NCI-H2107 (cell line): ENCODE results near the gene ARAP1.

ENCODE experiments used
- DNase-seq: peaks from one replicate; lab custom pipeline; 2025; lab: John Stamatoyannopoulos, UW

Gene ARAP1

DNA sequence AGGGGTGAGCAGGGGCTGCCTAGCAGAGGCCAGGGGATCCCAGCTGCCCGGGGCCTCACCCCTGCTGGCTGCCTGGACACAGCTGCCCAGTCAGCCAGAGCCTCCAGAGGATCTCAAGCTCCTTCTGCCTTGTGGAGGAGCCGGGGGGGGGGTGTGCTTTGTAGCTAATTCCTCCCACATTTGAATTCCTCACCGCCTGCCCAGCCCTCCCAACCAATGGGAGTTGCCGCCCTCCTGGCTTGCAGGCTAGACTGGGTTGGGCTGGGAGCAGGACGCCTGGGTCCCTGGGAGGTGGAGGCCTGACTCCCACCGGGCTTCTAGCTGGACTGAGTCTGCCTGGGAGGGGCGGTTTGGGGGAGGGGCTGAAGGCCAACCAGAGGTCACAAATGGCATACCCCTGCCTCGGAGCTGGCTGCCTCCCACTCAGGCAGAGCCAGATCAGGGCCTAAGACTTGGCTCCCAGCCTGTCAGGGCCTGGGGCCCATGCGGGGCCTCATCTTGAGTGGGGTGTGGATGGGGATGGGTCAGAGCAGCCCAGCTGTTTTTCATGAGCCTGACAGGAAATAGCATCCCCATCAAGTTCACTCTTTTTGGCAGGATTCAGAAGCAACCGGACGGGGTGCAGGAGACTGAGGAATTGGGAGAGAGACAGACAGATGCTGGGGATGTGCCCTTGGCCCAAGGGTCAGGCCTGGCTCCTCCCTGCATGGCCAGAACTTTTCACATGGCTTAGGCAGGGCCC is 48.8 kb downstream of the ARAP1 start:
- no peak for DNase-seq

DNA sequence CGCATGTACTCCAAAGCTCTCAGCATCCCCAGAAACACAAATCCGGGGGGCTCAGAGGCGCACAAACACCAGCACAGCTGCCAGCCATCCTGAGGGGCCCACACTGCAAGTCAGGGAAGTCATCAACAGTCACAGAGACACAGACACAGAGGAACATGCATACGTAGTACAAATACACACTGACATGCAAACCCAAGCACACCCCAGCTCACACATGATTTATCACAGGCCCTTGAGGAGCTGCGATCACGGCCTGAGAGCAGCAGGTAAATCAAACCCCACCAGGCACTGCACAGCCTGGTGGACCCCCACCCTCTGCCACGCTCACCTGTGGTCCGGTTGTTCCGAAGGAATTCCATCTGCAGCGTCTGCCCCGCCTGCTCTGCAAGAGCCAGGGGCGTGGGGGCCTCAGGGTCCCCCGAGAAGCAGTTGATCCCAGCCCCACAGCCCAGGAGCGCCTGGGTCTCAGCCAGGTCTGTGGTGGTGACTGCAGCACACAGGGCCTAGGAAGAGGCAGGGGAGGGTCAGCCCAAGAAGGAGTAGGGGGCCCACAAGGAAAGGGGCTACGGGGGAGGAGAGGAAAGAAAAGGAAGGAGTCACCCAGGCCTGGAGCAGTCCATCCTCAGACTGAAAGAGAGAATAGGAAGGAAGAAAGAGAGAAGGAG is 49.5 kb downstream of the ARAP1 start:
- DNase-seq = no peak

DNA sequence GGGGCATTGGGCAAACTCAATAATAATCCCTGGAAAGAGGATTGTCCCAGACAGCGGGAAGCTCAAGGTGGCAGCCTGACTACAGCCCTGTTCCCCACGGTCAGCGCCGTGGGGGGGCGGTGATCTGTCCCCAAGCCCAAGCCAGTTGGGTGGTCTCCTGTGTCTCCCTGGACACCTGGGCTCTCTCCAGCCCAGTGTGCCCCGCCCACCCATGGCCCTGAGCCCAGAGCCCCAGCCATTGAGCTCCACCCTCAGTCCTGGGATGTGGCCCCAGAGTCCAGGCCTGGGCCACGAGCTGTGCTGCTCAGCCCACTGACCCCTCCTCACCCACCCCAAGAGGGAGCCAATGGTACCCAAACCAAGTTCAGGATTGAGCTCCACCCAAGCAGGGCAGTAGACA is 50.1 kb downstream of the ARAP1 start:
- DNase-seq = no peak

DNA sequence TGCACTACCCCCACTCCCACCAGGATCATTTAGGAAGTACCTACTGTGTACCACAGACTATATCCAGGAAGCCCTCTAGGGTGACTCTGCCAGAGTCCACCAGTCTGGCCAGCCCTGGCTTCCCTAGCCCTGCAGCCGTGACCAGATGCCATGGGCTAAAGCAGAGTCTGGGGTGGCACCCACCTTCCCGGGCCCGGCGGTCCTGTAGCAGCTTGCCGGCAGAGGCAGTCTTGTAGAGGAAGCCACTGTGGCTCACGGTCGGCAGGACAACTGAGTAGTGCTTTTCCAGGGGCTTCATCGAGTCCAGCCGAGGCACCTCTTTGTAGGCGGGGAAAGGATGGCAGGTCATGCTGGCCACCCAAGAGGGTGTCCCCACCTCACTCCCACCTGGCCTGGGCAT is 50.7 kb downstream of the ARAP1 start:
- DNase-seq = no peak

DNA sequence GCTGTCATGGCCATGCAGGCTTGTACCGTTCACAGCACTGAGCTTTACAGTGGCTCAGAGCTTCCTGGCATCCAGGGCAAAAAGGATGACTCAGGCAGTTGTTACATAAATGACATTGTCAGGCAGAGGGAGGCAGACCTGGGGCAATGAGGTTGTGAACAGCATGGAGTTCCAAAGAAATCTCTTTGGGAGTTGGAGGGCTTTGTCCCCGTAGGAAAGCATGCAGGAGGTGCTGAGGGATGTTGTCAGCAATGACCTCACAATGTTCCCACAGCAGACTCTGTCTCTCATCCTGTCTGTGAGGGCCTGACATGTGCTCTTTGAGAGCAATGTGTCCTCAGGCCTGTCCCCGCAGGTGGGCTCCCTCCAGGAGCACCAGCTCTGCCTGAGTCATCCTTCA is 52.1 kb downstream of the ARAP1 start:
- no peak for DNase-seq

DNA sequence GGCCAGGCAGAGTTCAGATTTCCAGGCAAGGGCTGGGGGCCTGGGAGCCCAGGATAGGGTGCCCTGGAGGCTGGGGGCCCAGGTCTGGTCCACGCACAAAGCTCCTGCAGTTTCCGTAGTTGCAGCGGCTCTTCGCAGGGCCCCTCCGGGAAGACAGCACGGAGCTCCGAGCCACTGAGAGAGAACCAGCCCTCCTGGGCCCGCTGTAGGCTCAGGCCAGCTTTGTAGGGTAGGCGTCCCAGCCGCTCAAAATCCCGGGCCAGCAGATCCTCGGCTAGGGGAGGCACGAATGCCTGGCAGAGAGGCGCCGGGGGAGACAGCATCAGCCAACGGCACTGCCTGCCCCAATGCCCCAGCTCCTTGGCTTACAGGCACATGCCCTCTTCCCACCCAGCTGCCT is 54.4 kb downstream of the ARAP1 start:
- DNase-seq = no peak

DNA sequence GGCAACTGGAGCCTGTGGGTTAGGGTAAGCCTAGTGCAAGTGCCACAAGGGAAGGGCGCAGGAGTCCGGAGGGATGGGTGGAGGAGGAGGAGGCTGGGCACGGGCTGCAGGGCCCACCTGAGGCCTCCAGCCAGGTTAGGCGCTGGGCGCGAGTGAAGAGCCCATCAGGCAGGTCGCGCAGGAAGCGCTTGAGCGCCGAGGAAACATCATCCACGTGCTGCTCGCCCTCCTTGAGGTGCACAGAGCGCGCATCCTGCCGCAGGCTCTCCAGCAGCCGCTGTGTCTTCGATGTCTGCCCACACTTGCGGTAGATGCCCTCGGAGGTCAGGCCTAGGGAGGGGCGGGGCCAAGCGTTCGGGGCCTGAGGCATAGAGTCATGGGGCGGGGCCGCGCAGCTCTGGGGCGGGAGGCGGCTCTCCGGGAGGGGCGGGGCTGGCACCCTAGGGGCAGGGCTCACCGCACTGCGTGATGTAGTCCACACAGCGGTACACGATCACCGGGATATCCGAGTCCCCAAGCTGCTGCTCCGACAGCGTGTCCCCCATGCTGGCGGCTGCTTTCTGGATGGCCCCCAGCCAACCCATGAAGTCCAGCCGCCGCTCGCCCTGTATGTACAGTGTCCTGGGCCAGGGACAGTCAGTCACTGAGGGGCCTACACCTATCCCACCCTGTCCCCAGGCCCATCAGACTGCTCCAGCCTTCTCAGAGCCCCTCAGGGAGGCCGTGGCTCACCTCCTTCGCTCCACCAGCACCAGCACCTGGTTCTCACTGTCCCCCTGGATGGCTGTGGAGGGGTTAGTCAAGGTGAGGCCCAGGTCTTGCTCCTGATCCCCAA is 55.1 kb downstream of the ARAP1 start:
- DNase-seq = no peak

DNA sequence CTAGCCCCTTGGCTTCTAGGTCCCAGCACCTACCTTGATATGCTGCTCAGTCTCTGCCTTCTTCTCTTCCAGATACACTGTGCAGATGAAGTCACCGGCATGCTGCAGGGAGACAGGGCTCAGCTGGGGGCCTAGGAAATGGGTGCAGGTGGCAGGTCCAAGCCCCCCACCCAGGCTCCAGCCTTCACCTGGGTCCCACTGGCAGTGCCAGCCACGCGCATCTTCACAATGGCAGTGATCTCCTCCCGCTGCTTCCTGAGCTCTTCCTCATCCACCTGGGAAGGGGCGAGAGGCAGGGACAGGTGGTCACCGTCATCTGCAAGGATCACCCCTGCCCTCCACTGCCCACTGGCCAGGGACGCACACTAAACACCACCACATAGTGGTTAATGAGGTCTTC is 56.9 kb downstream of the ARAP1 start:
- no peak for DNase-seq

DNA sequence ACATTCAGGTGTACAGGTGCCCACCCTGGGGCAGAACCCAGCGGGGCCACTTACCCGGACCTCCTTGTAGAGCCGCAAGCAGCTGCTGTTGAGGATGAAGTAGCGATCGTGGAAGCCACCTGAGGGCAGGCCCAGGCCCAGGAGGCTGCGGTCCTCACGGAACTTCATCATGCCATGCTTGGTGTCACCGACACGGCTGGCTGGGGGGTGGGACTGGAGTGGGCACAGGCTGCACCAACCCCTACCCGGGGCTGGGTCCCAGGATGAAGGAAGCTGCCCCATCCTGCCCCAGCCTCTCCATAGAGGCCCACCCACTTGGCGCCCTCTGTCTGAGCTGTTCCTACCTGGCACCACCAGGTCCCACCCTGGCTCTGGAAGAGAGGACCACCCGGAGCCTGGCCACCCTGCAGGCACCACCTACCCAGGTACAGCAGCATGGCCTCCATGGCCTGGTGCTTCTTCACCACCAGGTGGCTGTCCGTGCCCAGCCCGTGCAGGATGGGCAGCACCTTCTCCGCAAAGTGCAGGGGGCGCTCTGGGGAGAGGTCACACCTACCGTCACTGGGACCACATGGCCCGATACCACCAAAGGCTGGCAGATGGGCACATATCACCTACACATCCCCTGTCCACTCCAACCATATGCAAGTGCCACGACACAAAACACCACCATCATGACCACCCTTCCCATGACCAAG is 58.8 kb downstream of the ARAP1 start:
- no peak for DNase-seq

DNA sequence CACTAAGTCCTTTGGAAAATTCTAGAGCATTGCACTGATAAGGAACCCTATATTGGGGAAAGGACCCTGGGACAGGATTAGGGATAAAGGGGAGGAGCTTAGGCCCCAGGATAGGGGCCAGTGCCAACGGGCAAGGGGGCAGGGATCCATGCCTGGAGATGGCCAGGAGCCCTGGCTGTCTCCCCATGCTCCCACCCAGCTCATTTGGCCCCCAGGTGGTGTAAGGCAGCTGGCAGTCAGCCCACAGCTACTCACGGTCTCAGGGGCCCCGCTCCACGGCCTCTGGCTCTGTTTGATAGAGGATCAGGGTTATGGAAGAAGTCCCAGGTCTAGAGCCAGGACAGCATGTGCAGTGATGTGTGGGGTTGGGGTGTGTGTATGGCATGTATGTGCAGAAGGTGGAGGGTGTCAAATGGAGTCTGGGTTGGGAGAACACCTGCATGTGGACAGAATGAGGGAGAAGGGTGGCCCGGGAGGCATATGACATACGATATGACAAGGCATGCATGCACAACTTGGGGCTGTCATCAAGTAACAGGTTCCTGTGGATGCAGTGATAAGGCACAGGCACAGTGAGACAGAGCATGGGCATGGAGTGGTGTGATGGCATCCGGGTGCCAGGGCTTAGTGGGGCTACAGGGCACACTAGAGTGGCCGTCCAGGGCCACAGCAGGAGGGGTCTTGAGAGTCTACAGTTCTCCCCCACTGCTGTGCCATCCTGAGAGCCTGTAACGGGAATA is 59.5 kb downstream of the ARAP1 start:
- no peak for DNase-seq

DNA sequence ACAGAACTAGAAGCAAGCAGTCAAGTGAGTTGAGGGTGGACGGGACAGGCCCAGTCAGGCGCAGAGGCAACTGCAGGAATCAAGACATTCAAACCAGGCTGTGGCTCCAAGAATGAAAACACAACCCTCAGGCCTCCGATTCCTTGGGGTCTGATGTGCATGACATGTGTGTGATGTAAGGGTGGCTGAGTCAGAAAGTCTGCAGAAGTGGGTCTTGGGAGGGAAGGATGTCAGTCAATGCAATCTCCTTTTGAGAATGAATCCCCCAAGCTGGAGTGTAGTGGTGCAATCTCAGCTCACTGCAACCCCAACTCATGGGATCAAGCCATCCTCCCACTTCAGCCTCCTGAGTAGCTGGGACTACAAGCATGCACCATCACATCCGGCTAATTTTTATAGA is 62.0 kb downstream of the ARAP1 start:
- DNase-seq = no peak

DNA sequence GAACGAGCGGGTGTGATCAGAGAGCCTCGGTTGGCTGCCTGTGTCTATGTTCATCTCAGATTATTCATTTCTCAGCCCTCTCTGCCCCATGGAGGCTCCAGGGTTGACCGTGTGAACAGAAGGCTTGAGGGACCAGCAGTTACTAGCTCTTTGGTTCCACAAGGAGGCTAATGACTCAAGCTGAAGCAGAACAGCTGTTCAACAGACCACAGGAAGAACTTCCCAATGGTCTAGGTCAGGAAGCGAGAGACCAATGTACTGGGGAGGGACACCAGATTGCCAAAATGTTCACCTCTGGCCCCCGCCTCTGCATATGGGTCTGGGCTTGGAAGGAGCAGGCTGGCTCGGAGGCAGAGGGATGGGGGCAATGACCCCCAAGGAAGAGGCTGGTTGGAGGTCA is 63.3 kb downstream of the ARAP1 start:
- no peak for DNase-seq

DNA sequence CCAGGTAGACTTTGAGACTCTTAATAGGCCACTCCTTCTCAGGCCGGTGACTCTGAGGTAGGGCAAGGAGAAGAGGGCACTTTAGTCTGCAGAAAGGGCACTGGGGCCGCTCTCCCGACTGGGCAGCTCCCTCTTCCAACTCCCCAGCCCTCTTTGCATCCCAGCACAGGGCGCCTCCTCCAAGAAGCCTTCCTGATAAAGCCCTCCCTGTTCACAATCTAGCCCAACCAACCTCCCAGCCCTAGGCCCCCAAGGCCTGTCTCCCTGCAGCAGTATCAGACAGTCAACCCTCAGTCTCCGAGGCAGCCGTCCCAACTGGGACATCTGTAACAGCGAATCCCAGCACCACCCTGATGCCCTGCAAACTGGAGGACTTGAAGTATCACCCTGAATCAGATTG is 63.7 kb downstream of the ARAP1 start:
- DNase-seq = no peak

DNA sequence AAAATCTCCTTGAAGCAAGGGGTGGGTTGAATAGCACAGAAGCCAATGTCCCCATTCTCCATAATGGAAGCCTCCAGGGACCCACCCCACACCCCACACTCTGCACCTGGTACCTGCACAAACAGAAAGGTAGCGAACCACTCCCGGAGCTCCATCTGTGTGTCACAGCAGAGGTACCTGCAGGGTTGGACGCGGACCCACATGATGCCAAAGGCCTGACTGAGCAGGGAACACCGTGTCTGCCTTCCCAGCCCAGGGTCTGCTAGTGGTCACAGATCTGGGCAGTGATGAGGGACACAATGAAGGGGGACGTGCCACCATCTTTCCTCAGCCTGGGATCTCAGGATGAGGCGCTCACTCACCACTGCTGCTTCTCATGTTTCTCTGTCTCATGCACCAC is 64.9 kb downstream of the ARAP1 start:
- DNase-seq = no peak

DNA sequence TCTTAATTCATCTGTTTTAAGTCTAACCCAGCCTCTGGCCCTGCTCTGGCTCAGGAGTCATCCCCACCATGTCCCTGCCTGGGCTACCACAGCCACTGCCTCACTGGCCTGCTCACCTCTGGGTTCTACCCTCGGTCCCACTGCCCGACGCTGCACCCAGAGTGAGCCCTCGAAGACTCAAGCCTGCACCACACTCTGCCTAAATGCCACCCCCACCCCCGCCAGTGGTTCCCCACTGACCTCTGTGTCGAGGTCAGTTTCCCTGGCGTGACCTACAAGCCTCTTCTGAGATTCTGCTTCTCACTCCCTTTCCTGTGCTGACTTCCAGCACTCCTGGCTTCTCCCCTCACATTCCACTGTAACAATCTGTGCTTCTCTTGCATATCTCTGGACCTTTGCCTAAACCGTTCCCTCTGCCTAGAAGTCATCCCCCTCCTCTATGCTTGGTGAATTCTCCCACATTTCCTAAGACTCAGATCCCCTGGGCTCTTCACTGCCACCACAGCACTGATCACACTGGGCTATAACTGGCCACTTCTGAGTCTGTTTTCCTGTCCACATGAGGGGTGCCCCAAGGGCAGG is 65.5 kb downstream of the ARAP1 start:
- no peak for DNase-seq

DNA sequence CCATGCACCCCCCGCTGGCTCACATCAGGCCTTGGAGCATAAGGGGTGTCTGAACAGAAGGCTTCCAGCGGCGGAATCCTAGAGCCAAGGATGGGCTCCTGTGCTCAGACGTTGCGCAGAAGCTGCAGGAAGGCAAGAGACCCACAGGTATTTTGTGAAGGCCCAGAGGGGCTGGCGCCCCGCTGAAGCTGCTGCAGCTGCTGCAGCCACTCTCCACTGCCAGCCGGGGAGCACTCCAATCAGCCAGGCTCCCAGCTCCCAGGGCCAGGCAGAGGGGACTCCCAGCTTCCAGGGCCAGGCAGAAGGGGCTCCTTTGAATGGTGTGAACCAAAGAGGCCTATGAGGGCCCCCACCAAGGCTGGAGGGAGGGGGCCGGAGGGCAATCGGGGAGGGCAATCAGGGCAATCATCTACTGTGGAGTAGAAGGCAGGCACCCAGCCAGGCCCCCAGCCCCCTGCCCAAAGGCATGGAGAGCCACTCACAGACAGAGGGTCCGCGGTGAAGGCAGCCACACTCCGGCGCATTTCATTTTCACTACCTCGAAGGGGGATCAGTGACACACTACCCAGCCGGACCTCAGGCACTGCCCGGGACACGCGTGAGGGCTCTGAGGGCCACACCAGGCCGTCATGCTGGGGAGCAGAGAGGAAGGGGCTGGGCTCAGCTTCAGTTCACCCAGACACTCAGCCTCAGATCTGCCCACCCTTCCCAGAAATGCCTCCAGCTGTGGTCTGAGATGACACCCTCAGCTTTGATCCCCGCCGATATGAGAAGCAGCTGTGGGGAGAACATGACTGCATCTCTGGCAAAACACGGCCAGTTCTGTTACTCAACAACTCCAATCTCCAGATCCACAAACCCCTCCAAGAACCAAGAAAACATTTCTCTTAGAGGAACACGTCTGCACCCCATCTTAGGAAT is 66.4 kb downstream of the ARAP1 start:
- no peak for DNase-seq

DNA sequence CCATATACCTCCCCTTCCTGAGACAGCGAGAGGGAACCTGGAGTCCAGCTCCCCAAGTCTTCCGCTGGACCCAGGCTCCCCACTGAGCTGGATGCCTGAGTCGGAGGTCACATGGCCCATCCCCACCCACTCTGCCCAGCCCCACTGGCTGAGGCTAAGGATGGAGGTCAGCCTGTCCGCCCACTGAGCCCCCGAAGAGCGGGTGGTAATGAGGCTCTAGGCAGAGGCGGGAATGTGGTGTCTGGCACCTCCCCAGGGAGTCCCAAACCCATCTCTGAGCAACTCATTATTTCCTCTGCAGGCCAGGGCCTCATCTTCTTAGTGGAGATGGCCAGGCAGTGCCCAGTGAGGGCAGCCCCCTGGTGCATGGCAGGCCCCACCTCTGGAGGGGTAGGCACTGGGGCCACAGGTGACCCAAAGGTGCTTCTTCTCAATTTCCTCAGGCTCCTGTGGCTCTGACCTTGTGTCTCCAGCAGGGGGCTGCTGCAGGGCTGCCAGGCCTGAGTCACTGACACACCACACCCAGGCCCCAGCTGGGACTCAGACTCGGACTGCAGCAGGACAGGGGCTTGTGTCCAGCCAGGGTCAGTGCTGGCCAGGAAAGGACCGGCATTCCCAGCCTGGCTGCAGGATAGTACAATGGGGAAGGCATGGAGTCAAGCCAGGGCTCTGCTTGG is 67.8 kb downstream of the ARAP1 start:
- DNase-seq = no peak

DNA sequence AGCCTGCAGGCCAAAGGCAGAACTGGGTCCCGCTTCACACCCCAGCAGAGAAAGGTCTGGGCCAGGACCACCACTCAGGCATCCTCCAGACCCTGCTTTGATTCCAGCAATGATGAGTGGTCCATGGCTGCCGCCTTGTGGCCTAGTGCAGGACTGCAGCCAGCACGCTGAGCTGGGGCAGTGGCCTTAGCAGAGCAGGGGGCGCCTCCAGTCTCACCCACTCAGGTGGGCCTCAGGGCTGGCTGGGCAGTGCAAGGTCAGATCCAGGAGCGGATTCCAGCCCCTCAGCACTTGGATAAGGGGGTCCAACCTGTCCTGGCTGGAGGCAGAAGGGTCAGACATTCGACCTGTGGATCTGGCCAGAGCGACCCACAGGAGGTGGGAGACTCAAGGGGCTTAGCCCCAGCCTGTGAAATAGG is 68.4 kb downstream of the ARAP1 start:
- peak; percentile 44 for DNase-seq

DNA sequence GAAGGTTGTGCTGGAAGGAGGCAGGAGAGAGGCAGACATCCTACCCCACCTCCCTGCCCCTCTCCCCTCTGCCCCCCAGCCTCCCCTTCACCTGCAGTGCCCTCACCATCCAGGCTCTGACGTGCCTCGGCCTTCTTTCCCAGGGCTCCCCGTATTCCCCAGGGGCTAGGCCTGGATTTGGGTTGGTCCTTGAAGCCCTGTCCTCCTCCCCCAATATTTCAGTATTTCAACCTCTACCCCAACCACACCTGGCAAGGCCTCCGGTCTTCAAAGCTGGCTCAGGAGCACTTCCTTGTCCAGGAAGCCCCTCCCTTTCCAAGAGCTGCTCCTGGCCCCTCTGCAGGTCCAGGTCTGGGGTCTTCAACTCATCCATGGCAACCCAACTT is 69.4 kb downstream of the ARAP1 start:
- DNase-seq = no peak
